Hepatic stellate cell (primary cell): ENCODE measurements around the gene G0S2.
"Not testable (repeated sequence)": the region's sequence is repeated elsewhere in the genome, so short reads cannot be mapped to it uniquely, and the experiment has no call there.

Experiments used
- DNase-seq: peaks from one replicate; pipeline ENCODE4 v3.0.0; 2011; ENCODE audit warnings: low spot score

The G0S2 gene

DNA sequence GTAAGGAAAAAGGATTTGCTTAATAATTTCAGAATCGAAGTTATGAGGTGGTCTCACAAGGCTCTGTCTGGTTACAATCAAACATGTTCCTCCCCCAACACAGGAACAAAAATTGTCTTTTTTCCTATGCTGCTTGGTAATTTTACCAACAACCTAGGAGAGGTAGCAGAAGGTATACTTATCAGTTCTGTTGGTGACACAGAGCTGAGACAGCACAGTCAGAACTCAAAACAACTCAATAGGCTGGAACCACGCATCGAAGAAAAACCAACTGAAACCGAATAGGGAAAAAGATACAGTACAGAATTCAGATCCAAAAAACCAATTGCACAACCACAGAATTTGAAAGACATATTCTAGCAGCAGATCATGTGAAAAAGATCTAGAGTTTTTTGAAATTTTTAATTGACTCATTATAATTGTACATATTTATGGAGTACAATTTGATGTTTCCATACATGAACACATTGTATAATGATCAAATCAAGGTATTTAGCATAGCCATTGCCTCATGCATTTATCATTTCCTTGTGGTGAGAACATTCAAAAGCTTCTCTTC, 3.8 kb downstream of the G0S2 start:
- no peak for DNase-seq

DNA sequence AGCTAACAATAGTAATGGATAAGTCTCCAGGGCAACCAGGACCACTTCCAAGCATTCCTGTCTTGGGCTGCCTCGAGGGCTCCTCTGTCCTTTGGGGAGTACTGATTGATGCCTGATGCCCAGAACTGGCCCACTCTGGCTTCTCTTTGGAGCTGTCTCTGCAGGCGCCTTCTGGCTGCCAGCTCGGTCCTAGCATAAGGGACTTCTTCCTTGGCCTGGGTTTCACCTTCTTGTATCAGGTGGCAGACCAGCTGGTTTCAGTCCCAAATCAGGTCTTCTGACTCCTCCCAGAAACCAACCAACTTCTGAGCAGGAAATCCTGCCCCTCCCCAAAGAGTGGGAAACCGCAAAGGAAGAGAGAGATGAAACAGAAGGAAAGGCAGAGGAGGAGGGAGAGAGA, 10.6 kb downstream of the G0S2 start:
- no peak for DNase-seq

DNA sequence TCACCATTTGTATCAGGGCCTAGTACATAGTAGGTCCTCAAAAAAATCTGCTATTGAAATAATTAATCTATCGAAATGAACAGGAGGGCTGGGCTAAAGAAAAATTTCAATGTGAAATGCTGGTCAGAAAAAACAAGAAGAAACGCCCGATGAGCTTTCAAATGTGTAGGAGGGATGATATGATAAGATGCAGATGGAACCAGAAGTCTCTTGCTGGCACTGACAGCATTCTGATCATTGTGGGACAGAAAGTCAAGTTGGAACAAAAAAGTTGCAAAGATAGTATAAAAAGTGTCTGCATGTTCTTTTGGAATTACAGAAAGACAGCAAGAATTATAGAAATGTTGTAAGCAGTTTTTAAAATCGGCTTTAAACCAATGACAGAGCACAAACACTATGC, 11.1 kb downstream of the G0S2 start:
- no peak for DNase-seq

DNA sequence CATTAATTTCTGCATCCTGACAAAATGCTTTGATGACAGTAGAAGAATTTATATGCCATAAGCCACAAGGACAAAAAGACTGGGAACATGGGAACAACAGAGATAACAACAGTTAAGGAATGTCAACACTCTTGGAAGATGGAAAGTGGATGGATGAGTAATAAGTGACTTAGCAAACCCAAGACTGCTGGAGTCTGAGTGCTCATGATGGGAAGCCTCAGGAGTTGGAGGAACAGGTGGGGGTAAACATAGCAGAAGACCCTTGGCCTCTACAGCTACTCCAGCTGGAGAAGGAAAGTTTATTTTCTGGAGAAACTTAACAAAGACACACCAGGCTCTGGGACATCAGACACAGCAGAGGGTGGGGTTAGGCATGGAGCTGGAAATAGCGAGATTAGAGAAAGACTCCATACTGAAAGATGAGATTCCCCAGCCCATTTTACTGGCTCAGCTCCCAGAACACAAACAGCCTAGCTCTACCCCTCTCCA, 13.6 kb downstream of the G0S2 start:
- peak; percentile 51 for DNase-seq

DNA sequence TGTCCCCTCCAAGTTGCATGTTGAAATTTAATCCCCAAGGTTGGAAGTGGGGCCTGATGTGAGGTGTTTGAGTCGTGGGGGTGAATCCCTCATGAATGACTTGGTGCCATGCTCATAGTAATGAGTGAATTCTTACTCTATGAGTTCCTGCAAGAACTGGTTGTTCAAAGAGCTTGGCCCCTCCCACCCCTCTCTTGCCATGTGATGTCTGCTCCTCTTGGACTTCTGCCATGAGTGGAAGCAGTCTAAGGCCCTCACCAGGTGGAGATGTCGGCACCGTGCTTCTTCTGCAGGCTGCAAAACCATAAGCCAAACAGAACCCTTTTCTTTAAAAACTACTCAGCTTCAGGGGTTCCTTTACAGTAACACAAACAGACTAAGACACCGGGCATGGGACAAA, 14.3 kb downstream of the G0S2 start:
- no peak for DNase-seq

DNA sequence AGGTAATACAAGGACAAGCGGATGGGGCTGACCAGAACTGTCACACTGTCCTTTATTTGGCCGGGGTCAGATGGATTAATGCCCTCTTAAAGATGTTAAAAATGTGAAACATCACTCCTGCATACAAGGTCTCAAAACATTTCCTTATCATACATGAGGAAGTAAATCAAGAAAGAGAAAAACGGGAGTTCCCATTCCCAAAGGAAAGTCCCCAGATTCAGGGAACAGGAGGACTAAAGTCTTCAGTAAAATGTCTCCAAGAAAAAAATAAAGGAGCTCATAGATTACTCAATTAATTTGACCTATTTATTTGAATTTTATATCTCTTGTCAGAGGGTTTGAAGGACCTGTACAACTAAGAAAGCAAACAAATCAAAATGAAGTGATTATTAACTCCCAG, 16.0 kb downstream of the G0S2 start:
- DNase-seq, result no peak

DNA sequence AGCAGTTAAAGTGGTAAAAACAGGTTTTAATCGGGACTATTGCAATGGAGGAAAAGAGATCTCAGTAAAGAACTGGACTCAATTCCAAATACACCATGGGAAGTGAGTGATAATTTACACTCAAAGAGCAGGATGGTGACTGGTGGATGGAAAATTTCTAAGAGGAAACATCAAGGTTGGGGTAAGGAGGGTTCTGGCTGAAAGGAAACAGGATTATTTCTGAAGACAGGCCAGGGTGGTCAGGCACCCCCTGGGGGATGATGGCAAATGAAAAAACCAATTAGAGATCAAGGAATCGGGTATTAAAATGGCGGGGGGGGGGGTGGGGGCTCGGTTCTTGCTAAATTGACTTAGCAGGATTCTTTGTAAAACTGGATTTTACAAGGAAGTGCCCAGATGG, 17.1 kb downstream of the G0S2 start:
- DNase-seq, result no peak

DNA sequence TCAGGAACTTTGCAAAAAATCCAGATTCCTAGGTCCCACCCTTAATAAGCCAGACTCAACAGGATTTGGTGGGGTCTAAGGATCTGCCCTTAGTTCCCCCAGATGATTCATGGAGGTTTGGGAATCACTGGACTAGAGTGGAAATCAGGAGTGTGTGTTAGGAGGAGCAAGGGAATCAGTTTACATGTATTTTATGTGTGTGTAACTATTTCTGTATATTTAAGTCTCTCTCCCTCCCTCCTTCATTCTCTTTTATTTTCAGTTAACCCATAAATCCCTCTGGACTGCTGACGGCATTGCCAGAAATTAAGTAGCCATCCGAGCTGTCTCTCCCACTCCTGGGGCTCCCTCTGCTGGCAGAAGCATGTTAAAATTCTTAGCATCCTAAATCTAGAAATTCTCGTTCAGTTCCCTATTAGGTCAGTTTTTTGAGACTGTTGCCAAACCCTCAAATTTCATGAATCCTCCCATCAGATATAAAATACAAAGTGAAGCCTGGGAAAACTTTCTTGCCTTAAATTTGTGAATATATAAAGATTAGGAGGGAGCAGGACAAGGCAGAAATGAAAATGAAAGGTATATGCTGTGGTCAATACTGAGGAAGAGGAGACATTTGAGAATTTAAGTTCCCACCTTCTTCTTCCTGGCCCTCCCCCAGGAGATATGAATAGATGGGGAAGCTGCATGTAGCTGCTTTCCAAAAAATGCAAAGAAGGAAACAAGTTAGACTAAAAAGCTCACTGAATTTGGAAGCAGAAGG, 17.7 kb downstream of the G0S2 start:
- DNase-seq, result peak; percentile 52

DNA sequence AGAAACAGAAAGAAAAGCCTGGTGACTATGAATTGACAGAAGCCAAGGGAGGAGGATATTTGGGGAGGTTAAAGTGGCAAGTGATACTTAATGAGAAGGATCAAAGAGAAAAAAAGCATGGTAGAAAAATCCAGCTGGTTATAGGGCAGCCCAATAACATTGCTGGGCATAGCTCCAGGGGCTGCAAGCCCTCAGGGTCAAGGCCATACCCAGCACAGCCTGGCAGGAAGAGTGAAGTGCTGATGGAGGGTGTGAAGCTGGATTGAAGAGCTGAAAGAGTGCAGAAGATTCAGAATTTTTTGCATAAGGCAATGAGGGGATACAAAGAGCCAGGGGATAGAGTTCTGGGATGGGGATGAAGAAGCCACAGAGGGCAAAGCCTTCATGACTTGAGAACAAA, 21.5 kb downstream of the G0S2 start:
- no peak for DNase-seq

DNA sequence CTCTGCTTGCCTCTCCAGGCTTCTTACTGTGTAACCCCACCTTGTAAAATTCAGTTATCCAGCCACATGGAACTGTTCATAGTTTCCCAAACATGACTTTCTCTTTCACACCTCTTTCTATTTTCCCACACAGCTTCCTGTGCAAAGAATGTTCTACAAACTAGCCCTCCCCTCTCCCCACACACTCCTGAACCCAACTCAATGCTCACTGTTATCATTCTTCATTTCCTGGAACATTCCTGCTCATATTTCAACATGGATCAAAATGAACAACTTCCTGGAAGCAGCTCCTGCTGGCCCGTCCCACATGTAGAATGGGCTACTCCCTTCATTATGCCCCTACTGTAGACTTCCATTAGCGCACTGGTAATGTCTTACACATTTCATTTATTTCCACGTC, 21.9 kb downstream of the G0S2 start:
- DNase-seq, result no peak

DNA sequence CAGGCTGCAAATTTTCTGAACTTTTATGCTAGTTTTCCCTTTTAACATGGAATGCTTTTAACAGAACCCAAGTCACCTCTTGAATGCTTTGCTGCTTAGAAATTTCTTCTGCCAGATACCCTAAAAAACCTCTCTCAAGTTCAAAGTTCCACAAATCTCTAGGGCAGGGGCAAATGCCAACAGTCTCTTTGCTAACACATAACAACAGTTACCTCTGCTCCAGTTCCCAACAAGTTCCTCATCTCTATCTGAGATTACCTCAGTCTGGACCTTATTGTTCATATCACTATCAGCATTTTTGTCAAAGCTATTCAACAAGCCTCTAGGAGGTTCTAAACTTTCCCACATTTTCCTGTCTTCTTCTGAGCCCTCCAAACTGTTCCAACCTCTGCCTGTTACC, 25.5 kb downstream of the G0S2 start:
- DNase-seq, result not testable (repeated sequence)

DNA sequence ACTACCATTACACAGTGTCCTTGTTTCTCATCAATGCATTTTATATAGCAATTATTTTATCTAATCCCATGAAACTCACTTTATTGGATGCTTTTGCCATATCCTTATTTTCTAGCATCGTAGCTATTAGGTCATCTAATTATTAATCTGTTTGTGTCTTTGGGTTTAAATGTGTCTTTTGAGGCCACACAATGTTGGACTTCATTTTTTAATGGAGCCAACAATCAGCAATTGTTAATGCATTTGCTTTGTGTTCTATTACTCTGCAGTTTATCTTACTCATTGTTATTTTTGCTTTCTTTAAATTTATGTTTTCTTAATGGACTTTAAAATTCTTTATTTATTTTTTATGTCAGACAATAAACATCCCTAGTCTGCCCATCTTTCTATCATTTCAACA, 27.6 kb downstream of the G0S2 start:
- no peak for DNase-seq

DNA sequence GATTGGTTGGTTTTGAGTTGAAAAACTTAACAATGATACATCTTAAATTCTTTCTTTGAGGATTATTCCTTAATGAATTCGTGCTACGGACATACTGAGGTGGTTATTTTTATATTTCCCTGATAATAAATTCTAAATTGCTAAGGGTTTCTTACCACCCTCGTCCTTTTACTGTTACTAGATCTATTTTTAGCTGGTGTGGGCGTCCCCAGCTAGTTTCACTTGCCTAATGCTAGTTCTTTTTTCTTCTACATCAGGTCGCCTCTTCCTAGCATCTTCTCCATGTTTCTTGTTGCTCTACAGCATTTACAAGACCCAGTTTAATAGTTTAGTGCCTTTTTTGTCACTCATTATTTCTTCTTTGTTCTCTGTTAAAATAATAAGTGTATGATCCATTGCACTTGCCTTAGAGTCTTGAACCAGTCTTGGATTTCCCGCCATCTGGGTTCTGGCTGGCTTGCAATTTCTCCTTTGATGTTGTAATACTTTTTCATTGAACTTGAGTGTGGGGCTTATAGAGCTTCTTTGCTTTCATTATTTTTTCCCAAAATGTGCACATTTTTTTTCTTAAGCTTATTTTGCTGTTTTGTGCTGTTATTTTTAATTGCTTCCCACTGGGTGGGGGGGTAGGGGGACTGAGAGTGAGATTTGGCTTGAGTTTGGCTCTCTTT, 28.8 kb downstream of the G0S2 start:
- DNase-seq, result no peak

DNA sequence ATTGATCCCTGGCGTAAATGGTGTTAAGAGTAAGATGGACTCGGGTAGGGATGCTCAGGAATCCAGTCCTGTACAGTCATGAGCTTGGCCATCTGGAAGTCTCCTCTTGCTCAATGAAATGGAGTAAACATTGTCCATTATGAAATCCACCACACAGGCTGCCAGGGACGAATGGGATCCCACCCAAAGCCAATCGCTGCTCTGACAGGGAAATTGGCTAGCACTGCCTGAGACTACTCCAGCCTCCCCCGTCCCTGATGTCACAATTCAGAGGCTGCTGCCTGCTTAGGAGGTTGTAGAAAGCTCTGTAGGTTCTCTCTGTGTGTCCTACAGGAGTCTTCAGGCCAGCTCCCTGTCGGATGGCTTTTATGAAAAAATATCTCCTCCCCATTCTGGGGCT, 29.4 kb downstream of the G0S2 start, which contains the start of gene HSD11B1:
HSD11B1 (plus strand) TSS at position 263 of the 400 bp plus-strand sequence; CDS start at position 360, 97 bp downstream.
- DNase-seq, result no peak

DNA sequence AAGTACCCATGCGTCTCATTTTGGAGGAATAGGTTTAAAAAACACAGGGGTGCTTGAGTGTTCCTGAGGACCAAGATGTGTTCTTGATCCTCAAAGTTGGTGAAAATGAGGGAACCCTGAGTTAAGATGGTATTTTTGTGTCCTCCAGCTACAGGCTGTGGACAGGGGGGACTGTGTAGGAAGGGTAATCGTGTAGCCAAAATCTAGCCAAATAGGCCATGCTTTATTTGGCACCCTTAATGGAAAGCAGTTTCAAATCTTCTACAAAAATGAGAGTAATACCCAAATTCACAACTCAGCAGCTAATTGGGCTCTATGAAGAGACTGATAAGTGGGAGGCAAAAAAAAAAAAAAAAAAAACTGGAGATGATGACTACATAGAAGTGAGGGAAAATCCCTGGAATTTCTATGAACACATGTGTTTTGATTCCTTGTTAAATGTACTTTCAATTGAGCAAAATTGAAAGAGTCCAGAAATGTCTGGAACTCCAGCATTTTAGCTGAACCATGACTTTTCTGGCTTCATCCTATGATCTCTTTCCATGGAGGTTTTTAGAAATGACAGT, 29.9 kb downstream of the G0S2 start:
- no peak for DNase-seq

DNA sequence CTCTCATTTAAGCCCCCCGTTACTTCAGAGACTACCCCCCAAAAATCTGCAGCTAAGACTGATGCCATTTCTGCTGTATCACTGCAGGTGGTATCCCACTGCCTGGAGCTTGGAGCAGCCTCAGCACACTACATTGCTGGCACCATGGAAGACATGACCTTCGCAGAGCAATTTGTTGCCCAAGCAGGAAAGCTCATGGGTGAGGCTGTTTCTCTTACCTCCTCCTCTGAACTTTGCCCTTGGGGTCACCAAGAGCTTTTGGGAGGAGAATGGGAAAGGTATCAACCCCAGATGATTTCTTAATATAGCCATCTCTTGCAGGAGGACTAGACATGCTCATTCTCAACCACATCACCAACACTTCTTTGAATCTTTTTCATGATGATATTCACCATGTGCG, 31.4 kb downstream of the G0S2 start:
- DNase-seq, result no peak

DNA sequence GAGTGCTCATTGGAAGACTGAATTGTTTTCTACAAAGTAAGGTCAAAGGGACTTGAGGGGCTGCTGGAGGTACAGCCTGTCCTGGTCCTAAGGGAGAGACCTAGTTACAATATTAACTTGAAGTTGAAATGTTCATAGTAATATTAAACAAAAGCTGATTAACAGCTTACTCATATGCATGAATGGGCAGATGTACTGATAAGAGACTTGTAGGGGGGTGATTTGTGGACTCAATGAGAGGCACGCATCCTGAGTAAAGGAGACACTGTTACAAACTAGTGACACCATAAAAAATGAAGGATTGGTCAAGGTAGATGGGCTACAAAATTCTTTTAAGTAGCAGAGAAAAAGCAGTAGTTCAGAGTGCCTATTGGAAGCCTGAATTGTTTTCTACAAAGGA, 32.1 kb downstream of the G0S2 start:
- no peak for DNase-seq

DNA sequence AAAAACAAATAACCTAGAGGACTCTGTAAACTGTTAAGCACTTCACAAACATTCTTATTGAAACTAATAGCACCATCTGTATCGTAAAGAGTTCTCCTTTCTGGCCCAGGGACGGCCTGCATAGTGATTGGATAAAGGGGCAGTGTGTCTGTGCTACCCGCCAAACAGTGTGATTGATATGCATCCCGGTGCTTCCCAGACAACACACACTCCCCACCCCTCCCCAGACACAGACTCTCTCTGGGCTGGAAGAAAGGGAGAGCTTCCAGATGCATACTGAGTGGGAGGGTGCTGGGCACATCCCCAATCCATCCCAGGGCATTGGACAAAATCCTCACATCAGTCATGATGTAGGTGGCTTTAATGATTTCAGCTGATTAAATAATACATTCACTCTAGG, 33.1 kb downstream of the G0S2 start:
- DNase-seq, result no peak

DNA sequence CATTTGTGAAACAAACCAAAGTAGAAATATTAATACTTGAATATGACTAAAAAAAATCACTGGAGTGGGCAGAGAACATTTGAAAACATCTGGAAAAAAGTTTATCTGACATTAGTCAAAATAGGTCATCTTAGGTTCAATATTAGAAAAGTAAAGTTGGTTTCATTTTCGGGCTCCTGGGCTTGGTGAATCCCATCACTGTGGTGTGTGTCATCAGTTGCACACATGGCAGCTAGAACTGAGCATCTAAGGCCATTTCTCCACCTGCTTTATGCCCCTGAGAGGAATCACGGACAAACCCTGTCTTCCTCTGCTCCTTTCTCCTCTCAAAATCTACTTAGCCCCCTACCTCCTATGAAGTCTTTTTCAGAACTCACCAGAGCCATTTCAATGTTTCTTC, 34.9 kb downstream of the G0S2 start:
- no peak for DNase-seq

DNA sequence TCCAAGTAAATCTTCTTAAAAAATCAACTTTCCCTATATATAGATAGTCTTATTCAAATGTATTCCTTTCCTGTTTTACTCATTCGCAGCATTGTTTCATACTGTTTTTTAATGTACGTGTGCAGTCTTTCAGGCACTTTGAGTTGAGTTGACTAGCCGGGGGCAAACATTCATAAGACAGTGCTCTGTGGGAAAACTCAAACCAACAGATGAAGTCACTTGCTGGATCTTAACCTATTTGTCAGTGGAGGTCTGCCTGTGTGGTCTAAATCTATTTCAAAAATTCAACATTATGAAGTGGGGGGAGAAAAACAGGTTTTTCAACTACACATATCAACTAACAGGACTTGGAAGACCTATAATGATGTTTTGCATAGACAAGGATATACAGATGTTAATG, 35.6 kb downstream of the G0S2 start:
- no peak for DNase-seq

DNA sequence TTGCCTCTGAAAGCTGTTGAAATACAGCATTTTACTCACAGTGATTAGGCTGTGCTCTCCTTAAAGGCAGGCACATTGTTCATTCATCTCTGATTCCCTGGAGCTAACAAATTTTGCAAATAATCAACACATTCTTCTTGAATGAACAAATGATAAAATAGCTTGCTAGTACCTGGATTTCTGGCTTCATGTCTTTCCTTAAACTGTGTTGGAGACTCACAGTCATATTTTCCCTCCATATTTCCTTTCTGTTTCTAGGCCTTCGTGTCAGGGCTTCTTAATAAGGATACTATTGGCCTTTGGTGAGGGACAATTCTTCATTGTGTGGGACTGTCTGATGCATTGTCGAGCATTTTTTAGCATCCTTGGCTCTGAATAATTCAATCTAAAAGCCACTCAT, 39.1 kb downstream of the G0S2 start:
- no peak for DNase-seq

DNA sequence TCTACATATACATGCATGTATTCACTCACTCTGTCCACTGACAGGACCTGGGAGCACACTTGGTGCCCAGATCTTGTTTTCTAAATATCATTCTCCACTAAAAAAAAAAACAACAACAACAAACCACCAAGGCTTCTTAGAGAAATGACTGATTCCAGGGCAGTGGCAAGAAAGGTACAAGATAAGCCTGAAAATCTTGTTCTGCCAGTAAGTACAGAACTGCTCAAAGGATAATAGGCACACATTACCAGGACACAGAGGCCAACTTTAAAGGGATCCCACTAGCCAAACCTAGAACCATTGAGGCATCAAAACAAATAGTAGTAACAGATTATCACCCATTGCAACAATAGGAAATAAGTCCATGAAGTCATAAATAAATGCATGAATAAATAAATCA, 40.1 kb downstream of the G0S2 start:
- DNase-seq, result no peak

DNA sequence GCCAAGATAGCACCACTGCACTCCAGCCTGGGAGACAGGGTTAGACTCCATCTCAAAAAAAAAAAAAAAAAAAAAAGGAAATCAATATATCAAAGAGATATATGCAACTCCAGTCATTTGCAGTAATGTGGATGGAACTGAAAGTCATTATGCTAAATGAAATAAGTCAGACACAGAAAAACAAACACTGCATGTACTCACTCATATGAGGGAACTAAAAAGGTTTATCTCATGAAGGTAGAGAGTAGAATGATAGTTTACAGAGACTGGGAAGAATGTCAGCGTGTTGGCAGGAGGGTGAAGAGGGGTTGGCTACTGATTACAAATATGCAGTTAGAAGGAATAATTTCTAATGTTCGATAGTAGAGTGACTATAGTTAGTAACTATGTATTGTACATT, 42.6 kb downstream of the G0S2 start:
- DNase-seq, result no peak
